Measurements from ENCODE around the gene HID1.
A peak's percentile ranks its signal among the peaks of the same experiment; 100 is the strongest.
"Not testable (repeated sequence)": the region's sequence is repeated elsewhere in the genome, so short reads cannot be mapped to it uniquely, and the experiment has no call there.

Gene HID1

GRCh38 chr17:75001915-75002843, 29.6 kb upstream of the HID1 start:
- DNase-seq (ENCODE audit: low read depth), result no peak

- no peak for DNase-seq (ENCODE audit: low read depth)
Observed at GRCh38 chr17:74999523-74999922, 27.0 kb upstream of the HID1 start.

GRCh38 chr17:74998783-74999182, 26.2 kb upstream of the HID1 start:
- no peak for DNase-seq (ENCODE audit: low read depth)

DNA sequence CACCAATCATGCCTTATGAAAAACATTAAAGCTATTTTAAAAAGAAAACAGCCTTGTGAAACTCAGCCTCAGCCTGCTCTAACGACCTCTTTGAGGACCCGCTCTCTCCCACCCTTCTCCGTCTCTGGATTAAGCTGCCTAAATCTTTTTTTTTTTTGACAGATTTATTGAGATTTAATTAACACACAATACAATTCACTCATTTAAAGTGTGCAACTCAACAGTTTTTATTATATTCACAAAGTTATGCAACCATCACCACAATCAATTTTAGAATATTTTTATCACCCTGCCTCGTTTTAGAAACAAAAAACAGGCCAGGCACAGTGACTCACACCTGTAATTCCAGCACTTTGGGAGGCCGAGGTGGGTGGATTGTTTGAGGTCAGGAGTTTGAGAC, 23.3 kb upstream of the HID1 start:
- no peak for DNase-seq (ENCODE audit: low read depth)

DNA sequence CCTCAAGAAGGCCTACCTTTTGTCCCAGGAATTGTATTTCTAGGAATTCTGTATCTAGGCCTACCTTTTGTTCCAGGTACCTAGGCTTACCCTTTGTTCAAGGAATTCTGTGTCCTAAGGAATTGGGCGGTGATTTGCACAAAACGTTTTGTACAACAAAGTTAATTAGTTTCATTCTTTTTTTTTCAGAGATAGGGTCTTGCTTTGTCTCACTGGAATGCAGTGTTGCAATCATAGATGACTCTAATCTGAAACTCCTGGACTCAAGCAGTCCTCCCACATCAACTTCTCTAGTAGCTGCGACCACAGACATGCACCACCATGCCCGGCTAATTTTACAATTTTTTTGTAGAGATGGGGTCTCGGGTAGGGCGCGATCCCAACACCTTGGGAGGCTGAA, 21.9 kb upstream of the HID1 start:
- DNase-seq (ENCODE audit: low read depth), result no peak

- no peak for DNase-seq (ENCODE audit: low read depth)
Observed at GRCh38 chr17:74992223-74992622, 19.7 kb upstream of the HID1 start.

DNA sequence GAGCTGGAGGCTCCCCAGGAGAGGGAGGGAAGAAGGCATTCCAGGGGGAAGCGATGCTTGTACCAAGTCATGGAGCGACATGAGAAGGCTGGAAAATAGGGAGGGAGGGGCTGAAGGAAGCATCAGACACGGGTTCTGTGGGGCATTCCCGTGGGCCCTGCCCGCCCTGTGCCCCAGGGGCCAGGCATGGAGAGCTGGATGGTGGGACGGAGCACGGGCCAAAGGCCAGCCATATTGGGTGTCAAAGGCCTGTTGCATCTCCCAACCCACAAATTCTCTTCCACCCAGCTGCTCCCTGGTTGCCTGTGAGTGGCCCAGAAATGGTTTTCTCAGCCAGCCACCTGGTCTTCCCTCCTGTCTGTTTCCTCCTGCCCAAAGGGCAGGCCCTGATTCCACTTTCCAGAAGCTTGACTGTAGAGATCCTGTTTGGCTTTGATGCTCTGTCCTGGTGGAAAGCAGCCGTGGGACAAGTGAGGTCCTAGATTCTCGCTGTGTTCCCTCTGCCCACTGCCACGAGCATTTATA, 18.1 kb upstream of the HID1 start:
- DNase-seq (ENCODE audit: low read depth), result no peak

GRCh38 chr17:74987909-74988711, 15.6 kb upstream of the HID1 start:
- DNase-seq (ENCODE audit: low read depth), result no peak

DNA sequence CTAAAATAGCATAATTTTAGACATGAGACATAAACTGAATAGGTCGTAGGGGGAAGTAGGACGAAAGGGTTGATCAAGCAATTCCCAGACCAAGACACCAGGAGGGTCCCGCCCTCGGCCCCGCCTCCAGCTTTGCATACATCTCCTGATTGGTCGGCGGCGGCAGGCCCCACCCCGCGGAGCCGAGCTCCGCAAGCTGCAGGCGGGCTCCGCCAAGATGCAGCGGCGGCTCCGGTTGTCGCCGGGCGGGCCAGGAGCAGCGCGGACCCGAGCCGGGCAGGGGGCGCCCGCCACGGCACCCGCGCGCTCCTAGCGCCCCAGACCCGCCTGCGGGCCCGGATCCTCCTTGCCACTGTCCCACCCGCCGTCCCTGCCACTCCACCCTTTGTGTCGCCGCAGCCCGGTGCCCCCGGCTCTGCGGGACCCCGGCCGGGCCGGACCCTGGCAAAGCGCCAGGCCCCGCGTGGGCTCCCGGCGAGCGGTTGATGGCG, 14.9 kb upstream of the HID1 start, which contains the start of gene CDR2L:
Gene CDR2L, plus strand, starts transcription at position 215 of the 491 bp plus-strand sequence. CDS start 412 bp downstream, outside the sequence.
- DNase-seq (ENCODE audit: low read depth), result peak; percentile 54

GRCh38 chr17:74986206-74986576, 13.6 kb upstream of the HID1 start:
- no peak for DNase-seq (ENCODE audit: low read depth)

DNA sequence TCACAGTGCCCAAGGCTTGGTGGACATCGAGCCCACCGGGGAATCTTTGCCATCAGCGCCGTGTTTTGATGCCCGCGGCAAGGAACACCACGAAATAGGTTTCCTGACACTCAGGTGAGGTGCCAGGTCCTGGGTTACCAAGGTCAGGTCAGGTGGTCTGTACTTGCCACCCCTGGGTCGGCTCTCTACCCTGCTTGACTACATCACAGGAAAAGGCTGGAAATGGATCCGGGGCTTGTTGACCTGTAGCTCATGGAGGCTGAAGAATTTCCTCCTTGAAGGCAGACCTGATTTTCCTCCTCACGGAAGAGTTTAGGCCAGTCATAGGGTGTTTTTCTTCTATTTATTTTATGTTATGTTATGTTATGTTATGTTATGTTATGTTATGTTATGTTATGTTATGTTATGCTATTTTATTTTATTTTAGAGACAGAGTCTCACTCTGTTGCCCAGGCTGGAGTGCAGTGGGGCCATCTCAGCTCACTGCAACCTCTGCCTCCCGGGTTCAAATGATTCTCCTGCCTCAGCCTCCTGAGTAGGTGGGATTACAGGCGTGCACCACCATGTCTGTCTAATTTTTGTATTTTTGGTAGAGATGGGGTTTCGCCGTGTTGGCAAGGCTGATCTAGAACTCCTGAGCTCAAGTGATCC, 10.2 kb upstream of the HID1 start:
- DNase-seq (ENCODE audit: low read depth), result not testable (repeated sequence)

DNA sequence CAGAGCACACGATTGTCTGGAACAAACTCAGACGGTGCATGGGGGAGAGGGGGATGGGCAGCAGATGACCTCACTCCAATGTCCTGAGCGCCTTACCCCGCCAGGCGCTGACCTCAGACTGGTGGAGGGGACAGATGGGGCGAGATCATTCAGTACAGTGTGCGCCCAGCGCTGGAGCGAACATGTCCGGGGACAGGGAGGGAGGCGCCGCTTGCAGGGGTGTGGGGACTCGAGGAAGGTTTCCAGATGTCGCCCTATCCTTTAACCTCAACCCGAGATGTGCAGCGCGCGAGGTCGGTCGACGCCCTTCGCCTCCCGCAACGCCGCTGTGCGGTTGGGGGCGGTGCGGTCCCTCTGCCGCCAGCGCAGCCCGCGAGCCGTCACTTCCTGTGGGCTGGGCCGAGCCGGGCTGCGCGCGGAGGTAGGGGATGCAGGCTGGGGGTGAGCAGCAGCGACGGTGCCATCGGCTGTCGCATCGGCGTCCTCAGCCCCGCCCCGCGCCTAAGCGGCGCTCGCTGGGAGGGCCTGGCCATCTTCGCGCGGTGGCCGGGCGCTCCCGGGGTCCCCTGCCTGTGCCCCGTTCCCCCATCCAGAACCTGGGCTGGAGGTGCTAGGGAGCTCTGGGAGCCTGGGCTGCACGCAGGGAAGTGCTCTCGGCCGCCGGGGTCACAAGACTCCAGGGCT, 9.6 kb upstream of the HID1 start:
- no peak for DNase-seq (ENCODE audit: low read depth)

- no peak for DNase-seq (ENCODE audit: low read depth)
Observed at GRCh38 chr17:74981318-74981978, 8.9 kb upstream of the HID1 start.

GRCh38 chr17:74979408-74980146, 7.0 kb upstream of the HID1 start:
- no peak for DNase-seq (ENCODE audit: low read depth)

DNA sequence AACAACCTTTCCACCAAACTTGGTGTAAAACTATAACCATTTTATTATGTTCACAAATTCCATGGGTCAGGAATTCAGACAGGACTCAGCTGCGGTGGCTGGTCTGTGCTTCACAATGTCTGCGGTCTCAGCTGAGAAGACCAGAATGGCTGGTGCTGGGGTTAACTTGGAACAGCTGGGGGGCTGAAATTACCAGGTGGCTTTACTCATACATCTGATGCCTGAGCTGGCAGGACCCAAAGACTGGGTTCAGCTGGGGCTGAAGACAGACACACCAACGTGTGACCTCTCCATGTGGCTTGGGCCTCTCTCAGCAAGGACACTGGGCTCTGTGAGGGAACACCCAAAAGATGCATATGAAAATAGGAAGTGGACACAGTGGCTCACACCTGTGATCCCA, 5.7 kb upstream of the HID1 start:
- no peak for DNase-seq (ENCODE audit: low read depth)

DNA sequence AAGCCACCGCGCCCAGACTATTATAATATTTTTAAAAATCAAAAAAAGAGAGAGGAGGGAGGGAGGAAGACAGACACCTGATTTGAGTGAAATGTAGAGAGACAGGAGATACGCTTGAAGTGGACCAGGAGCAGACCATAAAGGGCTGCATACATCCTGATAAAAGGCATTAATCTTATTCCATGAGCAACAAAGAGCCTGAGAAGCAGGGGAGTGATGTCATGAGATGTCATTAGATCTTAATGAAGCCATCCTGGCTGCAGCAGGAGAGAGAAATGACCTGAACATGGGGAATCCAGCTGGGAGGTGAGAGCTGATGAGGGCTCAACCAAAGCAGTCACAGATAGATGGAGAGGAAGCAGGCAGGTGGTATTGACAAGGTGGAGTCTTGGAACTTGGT, 5.2 kb upstream of the HID1 start:
- no peak for DNase-seq (ENCODE audit: low read depth)

DNA sequence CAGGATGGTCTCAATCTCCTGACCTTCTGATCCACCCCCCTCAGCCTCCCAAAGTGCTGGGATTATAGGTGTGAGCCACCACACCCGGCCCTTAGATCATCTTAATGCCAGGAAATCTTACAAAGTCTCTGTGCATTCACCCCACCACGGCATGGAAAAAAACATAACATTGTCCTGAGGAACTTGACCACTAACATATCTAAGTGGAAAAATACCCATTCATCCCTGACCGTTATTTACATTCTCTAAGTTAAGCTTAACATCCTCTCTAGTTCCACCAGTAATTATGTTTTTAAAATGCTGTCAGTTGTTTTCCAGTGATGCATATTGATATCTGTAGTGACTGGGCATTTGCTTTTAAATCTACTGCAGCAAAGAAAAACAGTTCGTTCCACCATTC, 3.4 kb upstream of the HID1 start:
- DNase-seq (ENCODE audit: low read depth), result no peak

DNA sequence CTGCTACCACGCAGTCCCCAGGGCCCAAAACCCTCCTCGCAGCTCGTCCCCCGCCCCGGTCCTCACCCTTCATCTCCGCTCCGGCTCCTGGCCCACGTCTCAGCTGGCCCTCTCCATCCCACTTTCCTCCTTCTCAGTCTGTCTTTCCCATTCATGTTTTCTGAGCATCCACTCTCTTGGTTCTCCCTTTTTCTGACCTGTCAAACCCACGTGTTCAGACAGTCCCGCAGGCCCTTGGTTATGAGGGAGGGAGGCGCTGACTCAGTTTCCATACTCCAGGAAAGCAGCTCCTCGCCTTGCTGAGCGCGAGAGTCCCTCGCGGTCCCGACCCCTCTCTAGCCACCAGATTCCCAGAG, 392 bp upstream of the HID1 start:
- DNase-seq (ENCODE audit: low read depth), result no peak

DNA sequence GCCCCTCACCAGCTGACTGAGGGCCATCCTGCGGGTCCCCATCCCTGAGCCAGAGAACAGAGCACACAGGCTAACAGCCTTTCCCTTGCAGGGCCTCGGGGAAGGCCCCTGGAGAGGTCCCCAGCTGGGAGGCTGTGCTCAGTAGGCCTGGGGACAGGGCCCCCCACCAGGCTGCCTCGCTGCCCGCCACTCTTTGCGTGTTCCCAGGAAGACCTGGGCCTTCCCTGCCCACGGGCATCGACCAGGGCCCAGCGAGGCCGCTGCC, 785 bp downstream of the HID1 start:
- no peak for DNase-seq (ENCODE audit: low read depth)

- no peak for DNase-seq (ENCODE audit: low read depth)
Observed at GRCh38 chr17:74971069-74971841, 1.3 kb downstream of the HID1 start.

Measured in HS-27A (cell line).